Transverse colon (tissue), 4 donors: ENCODE results near the gene SIRT4.

ENCODE experiments used
- POLR2A ChIP-seq: fragments of 450-650 bp; IDR thresholded peaks from one replicate; pipeline ENCODE4 v1.6.1; 2016; ENCODE audit warnings: antibody characterized with exemption, mild to moderate bottlenecking, moderate library complexity
- POLR2AphosphoS5 ChIP-seq, 3 donors: sonication (generic); formaldehyde crosslinking; IDR thresholded peaks; one replicate each; pipeline ENCODE4 v1.6.1; 2016; ENCODE audit warnings: antibody characterized with exemption in 3 of 3
- TF ChIP-seq, protein P1 (sequence below), 5 experiments: fragments of 200-600 bp in 3 of 5; fragments of 450-650 bp in 2 of 5; sonication (generic) in 3 of 5; IDR thresholded peaks; 1 replicate in 2 of 5; 2 replicates in 3 of 5; pipeline ENCODE4 v1.5.1; 2016 to 2017; ENCODE audit warnings: antibody characterized with exemption in 5 of 5, inconsistent platforms in 3 of 5, mild to moderate bottlenecking in 2 of 5, moderate library complexity in 1 of 5

- TF ChIP-seq, protein P1, sequence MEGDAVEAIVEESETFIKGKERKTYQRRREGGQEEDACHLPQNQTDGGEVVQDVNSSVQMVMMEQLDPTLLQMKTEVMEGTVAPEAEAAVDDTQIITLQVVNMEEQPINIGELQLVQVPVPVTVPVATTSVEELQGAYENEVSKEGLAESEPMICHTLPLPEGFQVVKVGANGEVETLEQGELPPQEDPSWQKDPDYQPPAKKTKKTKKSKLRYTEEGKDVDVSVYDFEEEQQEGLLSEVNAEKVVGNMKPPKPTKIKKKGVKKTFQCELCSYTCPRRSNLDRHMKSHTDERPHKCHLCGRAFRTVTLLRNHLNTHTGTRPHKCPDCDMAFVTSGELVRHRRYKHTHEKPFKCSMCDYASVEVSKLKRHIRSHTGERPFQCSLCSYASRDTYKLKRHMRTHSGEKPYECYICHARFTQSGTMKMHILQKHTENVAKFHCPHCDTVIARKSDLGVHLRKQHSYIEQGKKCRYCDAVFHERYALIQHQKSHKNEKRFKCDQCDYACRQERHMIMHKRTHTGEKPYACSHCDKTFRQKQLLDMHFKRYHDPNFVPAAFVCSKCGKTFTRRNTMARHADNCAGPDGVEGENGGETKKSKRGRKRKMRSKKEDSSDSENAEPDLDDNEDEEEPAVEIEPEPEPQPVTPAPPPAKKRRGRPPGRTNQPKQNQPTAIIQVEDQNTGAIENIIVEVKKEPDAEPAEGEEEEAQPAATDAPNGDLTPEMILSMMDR (IDR thresholded peaks at IDR 0.05), result no peak
- TF ChIP-seq POLR2A (no peak), POLR2AphosphoS5 (IDR thresholded peaks at IDR 0.05) (no peak)
These were observed 43.9 kb downstream of the SIRT4 start for GRCh38 chr12:120346031-120346430.
